ENCODE results near the gene GET4. TPM values are rescaled to one million over a fixed set of nuclear protein-coding genes. Genes with fewer than 3 reads are reported as not detected.

Gene GET4
- total and polyA plus RNA-seq, 2 of the 13 experiments (the other 11 are each of a cell fraction or from before 2014, with no cell fraction given): 28.2 to 35.2 TPM

DNA sequence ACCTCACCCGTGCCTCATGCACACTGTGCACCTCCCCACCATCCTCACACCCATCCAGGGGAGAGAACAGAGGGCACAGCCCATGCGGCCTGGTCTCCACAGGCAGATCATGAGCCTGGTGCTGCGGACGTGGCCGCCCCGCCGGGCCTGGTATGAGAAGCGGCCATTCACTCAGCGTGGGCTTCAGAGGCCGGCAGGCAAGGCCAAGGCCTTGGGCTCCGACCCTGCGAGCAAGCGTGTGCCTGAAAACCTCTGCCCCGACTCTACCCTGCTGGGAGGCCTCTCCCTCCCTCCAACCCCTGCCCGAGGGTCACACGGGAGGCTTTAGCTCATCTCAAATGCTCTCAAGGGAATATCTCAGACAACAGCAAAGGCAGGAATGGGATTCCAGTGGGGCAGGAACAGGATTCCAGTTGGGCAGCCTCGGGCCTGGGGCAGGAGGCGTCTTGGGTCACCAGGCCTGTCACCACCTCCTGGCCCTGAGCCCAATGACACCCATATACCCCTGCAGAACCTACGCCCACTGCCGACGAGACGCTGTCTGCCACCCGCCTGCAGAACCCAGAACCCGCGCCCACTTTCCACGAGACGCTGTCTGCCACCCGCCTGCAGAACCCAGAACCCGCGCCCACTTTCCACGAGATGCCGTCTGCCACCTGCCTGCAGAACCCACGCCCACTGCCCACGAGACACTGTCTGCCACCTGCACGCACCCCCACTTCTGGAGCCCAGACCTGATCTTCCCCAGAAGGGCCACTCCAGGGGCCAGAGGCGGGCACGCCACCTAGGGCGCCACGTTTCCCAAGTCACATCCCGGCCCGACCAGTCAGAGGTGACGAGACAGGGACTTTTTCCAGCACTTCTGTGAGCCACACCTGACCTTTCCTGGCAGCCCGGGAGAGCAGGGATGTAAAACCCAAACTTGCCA lies 39.2 kb downstream of the GET4 start:
- Histone ChIP-seq H3K4me3 (replicated peaks in 1 of 3; ENCODE audit: insufficient read depth in 1 of 3, low read depth in 2 of 3, low read length in 3 of 3) (no peak overlapping the region), H3K79me2 (ENCODE audit: insufficient read depth, low read length) (no peaks in the 10 kb centered on the region), H3K27me3 (ENCODE audit: control insufficient read depth in 1 of 2, insufficient read depth in 2 of 2, low read length in 2 of 2) (no peaks in the 10 kb centered on the region), H3K9me3 (ENCODE audit: low read length) (no peaks in the 10 kb centered on the region), H3K9ac (ENCODE audit: insufficient read depth, low read depth, low read length) (no peak overlapping the region), H3K27ac (ENCODE audit: extremely low read length, insufficient read depth, low read length) (no peak overlapping the region), H3K4me1 (ENCODE audit: insufficient read depth, low read length) (peaks cover 8% of the 10 kb centered on the region; the same call in 1 of the 2 replicates), H2AFZ (ENCODE audit: low read length) (no peak overlapping the region), H3K36me3 (replicated peaks in 1 of 2; ENCODE audit: control insufficient read depth in 1 of 2, insufficient read depth in 2 of 2, low read length in 2 of 2) (no peaks in the 10 kb centered on the region), H4K20me1 (ENCODE audit: insufficient read depth, low read length) (no peaks in the 10 kb centered on the region), H3K4me2 (ENCODE audit: low read depth, low read length) (no peak overlapping the region)
- intact Hi-C loops (cut with micrococcal nuclease; ENCODE audit: unreplicated experiment) (no loop called here), in situ Hi-C loops (cut with HindIII; ENCODE audit: extremely low pct_ligation_motif_present, low pct_unique_long_range_greater_than_20kb) (no loop called here)
- TF ChIP-seq RBFOX2 (IDR thresholded peaks at IDR 0.05; ENCODE audit: low read depth, low read length) (no peak), HOXA3 (CRISPR knock-in tag; IDR thresholded peaks at IDR 0.05) (no peak), ZSCAN22 (CRISPR knock-in tag; IDR thresholded peaks at IDR 0.05) (no peak), MATR3 (CRISPR knock-in tag; IDR thresholded peaks at IDR 0.05) (no peak), ZFY (CRISPR knock-in tag; IDR thresholded peaks at IDR 0.05) (no peak), ZSCAN21 (CRISPR knock-in tag; IDR thresholded peaks at IDR 0.05; ENCODE audit: borderline replicate concordance) (no peak), ZNF230 (CRISPR knock-in tag; IDR thresholded peaks at IDR 0.05) (no peak)
- TF ChIP-seq, protein P1, sequence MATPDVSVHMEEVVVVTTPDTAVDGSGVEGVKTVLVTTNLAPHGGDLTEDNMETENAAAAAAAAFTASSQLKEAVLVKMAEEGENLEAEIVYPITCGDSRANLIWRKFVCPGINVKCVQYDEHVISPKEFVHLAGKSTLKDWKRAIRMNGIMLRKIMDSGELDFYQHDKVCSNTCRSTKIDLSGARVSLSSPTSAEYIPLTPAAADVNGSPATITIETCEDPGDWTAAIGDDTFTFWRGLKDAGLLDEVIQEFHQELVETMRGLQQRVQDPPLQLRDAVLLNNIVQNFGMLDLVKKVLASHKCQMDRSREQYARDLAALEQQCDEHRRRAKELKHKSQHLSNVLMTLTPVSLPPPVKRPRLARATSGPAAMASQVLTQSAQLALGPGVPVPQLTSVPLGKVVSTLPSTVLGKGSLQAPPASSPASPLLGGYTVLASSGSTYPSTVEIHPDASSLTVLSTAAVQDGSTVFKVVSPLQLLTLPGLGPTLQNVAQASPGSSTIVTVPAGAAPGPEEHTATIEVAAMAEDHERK (CRISPR knock-in tag; IDR thresholded peaks at IDR 0.05; ENCODE audit: low read depth): no peak
- TF ChIP-seq, protein P2, sequence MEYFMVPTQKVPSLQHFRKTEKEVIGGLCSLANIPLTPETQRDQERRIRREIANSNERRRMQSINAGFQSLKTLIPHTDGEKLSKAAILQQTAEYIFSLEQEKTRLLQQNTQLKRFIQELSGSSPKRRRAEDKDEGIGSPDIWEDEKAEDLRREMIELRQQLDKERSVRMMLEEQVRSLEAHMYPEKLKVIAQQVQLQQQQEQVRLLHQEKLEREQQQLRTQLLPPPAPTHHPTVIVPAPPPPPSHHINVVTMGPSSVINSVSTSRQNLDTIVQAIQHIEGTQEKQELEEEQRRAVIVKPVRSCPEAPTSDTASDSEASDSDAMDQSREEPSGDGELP (IDR thresholded peaks at IDR 0.05; ENCODE audit: borderline replicate concordance, low read depth): no peak
- TF ChIP-seq, protein P3, sequence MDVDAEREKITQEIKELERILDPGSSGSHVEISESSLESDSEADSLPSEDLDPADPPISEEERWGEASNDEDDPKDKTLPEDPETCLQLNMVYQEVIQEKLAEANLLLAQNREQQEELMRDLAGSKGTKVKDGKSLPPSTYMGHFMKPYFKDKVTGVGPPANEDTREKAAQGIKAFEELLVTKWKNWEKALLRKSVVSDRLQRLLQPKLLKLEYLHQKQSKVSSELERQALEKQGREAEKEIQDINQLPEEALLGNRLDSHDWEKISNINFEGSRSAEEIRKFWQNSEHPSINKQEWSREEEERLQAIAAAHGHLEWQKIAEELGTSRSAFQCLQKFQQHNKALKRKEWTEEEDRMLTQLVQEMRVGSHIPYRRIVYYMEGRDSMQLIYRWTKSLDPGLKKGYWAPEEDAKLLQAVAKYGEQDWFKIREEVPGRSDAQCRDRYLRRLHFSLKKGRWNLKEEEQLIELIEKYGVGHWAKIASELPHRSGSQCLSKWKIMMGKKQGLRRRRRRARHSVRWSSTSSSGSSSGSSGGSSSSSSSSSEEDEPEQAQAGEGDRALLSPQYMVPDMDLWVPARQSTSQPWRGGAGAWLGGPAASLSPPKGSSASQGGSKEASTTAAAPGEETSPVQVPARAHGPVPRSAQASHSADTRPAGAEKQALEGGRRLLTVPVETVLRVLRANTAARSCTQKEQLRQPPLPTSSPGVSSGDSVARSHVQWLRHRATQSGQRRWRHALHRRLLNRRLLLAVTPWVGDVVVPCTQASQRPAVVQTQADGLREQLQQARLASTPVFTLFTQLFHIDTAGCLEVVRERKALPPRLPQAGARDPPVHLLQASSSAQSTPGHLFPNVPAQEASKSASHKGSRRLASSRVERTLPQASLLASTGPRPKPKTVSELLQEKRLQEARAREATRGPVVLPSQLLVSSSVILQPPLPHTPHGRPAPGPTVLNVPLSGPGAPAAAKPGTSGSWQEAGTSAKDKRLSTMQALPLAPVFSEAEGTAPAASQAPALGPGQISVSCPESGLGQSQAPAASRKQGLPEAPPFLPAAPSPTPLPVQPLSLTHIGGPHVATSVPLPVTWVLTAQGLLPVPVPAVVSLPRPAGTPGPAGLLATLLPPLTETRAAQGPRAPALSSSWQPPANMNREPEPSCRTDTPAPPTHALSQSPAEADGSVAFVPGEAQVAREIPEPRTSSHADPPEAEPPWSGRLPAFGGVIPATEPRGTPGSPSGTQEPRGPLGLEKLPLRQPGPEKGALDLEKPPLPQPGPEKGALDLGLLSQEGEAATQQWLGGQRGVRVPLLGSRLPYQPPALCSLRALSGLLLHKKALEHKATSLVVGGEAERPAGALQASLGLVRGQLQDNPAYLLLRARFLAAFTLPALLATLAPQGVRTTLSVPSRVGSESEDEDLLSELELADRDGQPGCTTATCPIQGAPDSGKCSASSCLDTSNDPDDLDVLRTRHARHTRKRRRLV (CRISPR knock-in tag; IDR thresholded peaks at IDR 0.05): no peak
- peak; percentile 23; the same call in 2 of the 3 replicates for ATAC-seq
- ChIA-PET POLR2A (no interaction called here), CTCF (ENCODE audit: low intra/inter-chr PET ratio, low total read pairs) (no interaction called here)
- no peak for FAIRE-seq
- no peak for DNase-seq (ENCODE audit: low spot score)
- BruUV-seq (replicated peaks): no TSS peak
- WGBS (ENCODE audit: low lambda C conversion rate): 94% methylated on average over 32 of the region's 43 CpGs

Measured in HepG2 (cell line).